Stimulated activated CD8-positive, alpha-beta memory T cell treated with anti-CD3 and anti-CD28 coated beads, Interleukin-7, amount 100 ng/mL, for 4 hours (primary cell): ENCODE data around the gene POGZ.
A peak's percentile ranks its signal among the peaks of the same experiment; 100 is the strongest.
"Not testable (repeated sequence)": the region's sequence is repeated elsewhere in the genome, so short reads cannot be mapped to it uniquely, and the experiment has no call there.

Experiments
- DNase-seq, 2 donors: peaks; one replicate each; pipeline ENCODE4 v3.0.0-alpha.2; 2020; ENCODE audit warnings: low read depth in 2 of 2

POGZ gene

GRCh38 chr1:151416231-151416630, 43.1 kb downstream of the POGZ start:
- no peak for DNase-seq

- DNase-seq = no peak
These were observed 47.4 kb downstream of the POGZ start for GRCh38 chr1:151411884-151412283.

- DNase-seq = no peak
These were observed 50.4 kb downstream of the POGZ start for GRCh38 chr1:151408891-151409290.

GRCh38 chr1:151407304-151407703, 52.0 kb downstream of the POGZ start:
- no peak for DNase-seq

GRCh38 chr1:151406176-151406575, 53.1 kb downstream of the POGZ start:
- no peak for DNase-seq

- no peak for DNase-seq
These were observed 53.9 kb downstream of the POGZ start for GRCh38 chr1:151405187-151405951.

- no peak for DNase-seq
These were observed 55.7 kb downstream of the POGZ start for GRCh38 chr1:151403612-151404011.

- no peak for DNase-seq
These were observed 56.5 kb downstream of the POGZ start for GRCh38 chr1:151402764-151403163.

- no peak for DNase-seq
These were observed 57.4 kb downstream of the POGZ start for GRCh38 chr1:151401860-151402259.

- no peak for DNase-seq
These were observed 58.0 kb downstream of the POGZ start for GRCh38 chr1:151401125-151401788.

- DNase-seq = peak; percentile 67 to 75
These were observed 59.7 kb downstream of the POGZ start, which contains the start of gene PSMB4 for GRCh38 chr1:151399324-151400171. Gene PSMB4, plus strand, starts transcription at chr1:151399573. Its CDS starts 15 bp downstream, at chr1:151399588.

GRCh38 chr1:151396265-151396664, 63.0 kb downstream of the POGZ start:
- not testable (repeated sequence) for DNase-seq

GRCh38 chr1:151393583-151393982, 65.7 kb downstream of the POGZ start:
- no peak for DNase-seq

GRCh38 chr1:151391079-151391563, 68.2 kb downstream of the POGZ start:
- DNase-seq = no peak

GRCh38 chr1:151390221-151391078, 68.8 kb downstream of the POGZ start:
- not testable (repeated sequence) for DNase-seq

- DNase-seq = no peak
These were observed 73.3 kb downstream of the POGZ start for GRCh38 chr1:151386002-151386401.

- no peak for DNase-seq
These were observed 74.7 kb downstream of the POGZ start for GRCh38 chr1:151384584-151384983.

GRCh38 chr1:151377150-151377884, 82.0 kb downstream of the POGZ start:
- DNase-seq = no peak

GRCh38 chr1:151373196-151373595, 86.1 kb downstream of the POGZ start:
- no peak for DNase-seq
